GM21528 (cell line): ENCODE data around the gene SPATA2L.

Source experiments
- ATAC-seq: cut with Tn5 transposase; IDR thresholded peaks from one replicate; pipeline ENCODE4 v1.9.1; 2021; ENCODE audit warnings: mild to moderate bottlenecking, moderate library complexity; ENCODE audit not compliant: unreplicated experiment, low FRiP score

Gene SPATA2L

GRCh38 chr16:89729863-89730593 is 28.5 kb upstream of the SPATA2L start:
- ATAC-seq = no peak

DNA sequence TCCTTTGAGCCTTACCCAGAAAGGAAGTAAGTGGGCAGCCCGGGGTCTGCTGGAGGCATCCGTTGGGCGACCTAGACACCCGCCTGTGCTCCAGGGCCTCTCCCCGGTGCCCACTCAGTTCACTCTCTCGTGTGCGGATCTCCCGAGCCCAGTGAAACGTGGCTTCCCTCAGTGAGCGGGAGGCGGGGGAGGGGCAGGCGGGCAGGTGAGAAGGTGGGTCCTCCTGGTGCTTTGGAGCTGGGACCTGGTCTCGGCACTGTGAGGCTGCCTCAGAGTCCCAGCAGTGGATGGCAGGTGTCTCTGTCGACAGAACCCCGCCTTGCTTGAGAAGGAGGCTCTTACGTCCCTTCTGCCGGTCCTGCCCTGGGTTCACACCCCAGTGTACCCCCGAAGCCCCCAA is 27.8 kb upstream of the SPATA2L start:
- no peak for ATAC-seq

DNA sequence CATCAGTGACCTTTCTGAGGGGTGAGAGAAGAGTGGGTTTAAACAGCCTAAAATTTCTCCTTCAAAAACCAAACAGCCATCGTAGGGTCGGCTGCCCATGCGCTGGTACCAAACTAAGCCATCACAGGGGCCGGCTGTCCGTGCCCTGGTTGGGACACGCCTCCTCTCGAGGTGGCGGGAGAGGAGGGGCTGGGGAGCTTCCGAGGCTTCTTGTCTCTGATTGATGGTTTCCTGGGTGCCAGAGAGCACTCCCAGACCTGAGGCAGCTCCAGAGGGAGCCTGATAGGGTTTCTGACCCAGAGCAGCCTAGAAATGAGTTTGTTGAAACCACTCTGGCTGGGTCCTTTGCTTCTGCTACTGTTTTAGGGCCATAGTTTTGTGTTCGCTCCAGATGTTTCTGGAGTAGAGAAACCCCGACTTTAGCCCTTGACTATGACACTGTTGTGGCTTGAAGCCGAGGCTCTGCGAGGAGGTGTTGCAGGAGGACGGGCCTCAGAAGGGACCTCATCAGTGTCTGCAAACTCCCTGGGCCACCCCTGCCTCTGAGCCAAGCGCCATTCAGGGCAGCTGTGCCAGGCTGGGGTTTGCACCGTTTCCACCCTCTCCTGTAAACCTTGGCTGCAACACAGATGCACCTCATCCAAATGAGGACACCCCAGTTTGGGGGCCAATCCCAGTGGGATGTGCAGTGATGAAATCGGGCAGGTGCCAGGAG is 26.1 kb upstream of the SPATA2L start:
- no peak for ATAC-seq

DNA sequence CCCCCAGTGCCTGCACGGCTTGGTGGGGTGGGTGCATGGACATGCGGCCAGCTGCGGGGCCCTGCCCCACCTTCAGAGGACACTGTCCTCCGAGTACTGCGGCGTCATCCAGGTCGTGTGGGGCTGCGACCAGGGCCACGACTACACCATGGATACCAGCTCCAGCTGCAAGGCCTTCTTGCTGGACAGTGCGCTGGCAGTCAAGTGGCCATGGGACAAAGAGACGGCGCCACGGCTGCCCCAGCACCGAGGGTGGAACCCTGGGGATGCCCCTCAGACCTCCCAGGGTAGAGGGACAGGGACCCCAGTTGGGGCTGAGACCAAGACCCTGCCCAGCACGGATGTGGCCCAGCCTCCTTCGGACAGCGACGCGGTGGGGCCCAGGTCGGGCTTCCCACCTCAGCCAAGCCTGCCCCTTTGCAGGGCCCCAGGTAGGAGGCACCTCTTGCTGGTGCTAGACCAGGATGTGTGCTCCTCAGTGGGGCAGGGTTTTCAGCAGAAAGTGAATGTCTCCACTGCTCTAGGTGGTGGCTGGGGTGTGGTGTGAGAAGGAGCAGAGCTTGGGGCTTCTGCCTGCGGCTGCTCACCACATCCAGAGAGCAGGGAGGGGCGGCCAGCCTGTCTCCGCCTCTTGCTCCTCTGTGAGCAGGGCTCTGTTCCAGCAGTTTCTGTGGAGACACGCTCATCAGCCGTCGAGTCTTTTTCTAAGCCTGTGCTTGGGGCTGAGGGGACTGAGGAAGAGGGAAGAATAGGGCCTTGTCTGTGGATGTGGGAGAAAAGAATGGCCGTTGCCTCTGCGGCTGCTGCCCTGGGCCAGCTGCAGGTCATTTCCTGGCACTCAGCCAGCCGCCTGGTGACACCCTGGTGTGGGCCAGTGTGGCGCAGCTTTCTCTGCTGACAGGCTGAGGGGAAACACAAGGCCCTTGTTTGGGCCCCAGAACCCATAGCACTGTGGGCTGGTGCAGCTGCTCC is 22.1 kb upstream of the SPATA2L start:
- ATAC-seq = no peak

- ATAC-seq = peak; percentile 31
Measured at GRCh38 chr16:89722392-89723278, 21.1 kb upstream of the SPATA2L start.

GRCh38 chr16:89721546-89722391 is 20.3 kb upstream of the SPATA2L start:
- peak; percentile 23 for ATAC-seq

- peak; percentile 49 for ATAC-seq
Measured at GRCh38 chr16:89720813-89721545, 19.5 kb upstream of the SPATA2L start, which contains the start of the genes VPS9D1 and ZNF276. TSS of gene VPS9D1 (minus strand) at chr16:89720898. CDS start at chr16:89720861, 37 bp downstream. TSS of gene ZNF276 (plus strand) at chr16:89721537. CDS start at chr16:89721641, 104 bp downstream.

- peak; percentile 19 for ATAC-seq
Measured at GRCh38 chr16:89720551-89720812, 19.0 kb upstream of the SPATA2L start.

- ATAC-seq = no peak
Measured at GRCh38 chr16:89717688-89718505, 16.4 kb upstream of the SPATA2L start.

DNA sequence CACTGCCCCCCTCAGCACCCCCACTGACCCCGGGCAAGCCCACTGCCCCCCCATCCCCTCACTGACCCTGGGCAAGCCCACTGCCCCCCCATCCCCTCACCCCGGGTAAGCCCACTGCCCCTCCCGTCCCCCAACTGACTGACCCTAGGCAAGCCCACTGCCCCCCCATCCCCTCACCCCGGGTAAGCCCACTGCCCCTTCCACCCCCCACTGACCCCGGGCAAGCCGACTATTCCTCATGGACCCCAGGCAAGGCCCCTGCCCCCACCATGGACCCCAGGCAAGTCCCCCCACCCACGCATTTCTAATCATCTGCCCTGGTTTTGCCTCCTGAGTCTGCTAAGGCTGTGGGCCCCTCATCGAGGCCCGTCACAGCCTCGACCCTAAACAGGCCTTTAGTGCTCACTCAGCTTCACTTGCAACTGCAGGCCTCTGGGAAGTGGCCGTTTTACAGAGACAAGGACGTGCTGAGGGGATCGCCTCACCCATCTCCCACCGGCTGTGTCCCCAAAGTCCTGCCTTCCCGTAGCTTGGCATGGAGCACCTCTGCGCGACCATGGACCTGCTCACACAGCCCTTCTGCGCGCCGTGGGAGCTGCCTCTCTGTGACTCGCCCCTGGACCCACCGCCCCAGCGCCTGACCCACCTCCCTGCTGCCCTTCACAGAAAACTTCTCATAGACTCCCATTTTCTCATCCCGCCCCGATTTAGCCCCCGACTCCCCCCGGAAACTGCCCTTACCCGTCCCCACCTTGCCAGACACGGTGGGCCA is 15.6 kb upstream of the SPATA2L start:
- ATAC-seq = no peak

- no peak for ATAC-seq
Measured at GRCh38 chr16:89716493-89716892, 15.0 kb upstream of the SPATA2L start.

DNA sequence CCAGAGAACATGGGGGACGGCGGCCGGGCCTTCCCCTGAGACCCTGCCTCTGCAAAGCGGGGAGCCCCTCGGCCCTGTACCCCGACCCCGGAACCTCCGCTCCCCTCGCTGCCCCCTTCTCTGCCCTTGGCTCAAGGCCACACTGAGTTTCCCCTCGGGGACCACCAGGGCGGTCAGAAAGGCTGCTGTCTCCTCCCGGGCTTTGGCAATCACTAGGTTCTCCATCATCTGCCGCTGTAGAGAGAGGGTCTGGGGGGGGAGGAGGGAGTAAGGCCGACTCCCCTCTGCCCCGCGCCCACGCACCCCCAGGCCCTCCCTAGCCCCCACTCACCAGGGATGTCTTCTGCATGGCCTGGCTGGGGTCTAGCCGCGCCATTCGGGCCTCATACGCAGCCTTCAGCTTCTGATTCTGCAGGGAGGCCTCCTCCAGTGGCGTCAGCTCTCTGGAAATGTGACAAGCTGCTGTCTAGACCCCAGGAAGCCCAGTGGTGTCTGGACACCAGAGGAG is 10.8 kb upstream of the SPATA2L start:
- no peak for ATAC-seq

DNA sequence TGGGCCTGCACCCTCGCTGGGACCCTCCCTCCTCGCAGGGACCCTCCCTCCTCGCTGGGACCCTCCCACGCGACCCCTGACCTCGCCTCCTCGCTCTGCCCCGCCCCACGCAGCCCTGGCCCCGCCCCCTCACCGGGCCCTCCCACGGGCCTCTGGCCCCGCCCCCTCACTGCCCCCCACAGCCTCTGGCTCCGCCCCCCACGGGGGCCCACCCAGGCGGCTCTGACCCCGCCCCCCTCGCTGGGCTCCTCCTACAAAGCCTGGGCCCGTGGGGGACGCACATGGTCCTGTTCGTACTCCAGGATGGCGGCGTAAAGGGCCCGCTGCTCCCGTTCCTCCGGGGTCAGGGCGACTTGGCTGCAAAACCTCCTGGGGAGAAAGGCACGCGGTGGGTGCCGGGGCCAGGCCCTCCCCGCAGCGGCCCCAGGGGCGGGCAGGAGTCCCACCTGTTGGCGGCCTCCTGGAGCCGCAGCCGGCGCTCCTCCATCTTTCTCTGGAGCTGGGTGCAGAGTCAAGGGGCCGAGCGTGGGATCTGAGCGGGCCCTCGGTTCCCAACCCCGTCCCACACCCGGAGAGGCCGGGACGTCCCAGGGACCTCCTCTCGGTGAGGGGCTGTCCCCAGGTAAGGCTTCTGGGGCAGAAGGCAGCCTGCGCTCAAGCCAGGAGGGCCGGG is 10.2 kb upstream of the SPATA2L start:
- ATAC-seq = peak; percentile 56

- ATAC-seq = no peak
Measured at GRCh38 chr16:89710709-89711564, 9.4 kb upstream of the SPATA2L start.
